Stimulated activated CD4-positive, alpha-beta T cell treated with anti-CD3 and anti-CD28 coated beads, Interleukin-12 subunit alpha, Interleukin-12 subunit beta, amount 100 ng/mL, for 24 hours (primary cell): ENCODE results near the gene SMCHD1.
"Not testable (repeated sequence)": the region's sequence is repeated elsewhere in the genome, so short reads cannot be mapped to it uniquely, and the experiment has no call there.

ENCODE experiments used
- DNase-seq, 2 experiments: peaks; one replicate each; pipeline ENCODE4 v3.0.0-alpha.2; 2020; ENCODE audit warnings: low read depth in 2 of 2

Gene SMCHD1

DNA sequence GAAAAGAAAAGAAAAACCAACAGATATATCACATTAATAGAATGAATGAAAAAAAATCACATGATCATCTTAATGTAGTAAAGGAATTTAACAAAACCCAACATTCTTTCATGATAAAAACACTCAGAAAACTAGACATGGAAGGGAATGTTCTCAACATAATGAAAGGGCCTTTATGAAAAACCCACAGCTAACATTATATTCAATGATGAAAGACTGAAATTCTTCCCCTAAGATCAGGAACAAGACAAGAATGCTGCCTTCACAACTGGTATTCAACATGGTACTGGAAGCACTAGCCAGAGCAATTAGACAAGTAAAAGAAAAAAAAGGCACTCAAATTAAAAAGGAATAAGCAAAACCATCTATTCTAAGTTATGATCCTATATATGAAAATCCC is 162.8 kb downstream of the SMCHD1 start:
- no peak for DNase-seq

DNA sequence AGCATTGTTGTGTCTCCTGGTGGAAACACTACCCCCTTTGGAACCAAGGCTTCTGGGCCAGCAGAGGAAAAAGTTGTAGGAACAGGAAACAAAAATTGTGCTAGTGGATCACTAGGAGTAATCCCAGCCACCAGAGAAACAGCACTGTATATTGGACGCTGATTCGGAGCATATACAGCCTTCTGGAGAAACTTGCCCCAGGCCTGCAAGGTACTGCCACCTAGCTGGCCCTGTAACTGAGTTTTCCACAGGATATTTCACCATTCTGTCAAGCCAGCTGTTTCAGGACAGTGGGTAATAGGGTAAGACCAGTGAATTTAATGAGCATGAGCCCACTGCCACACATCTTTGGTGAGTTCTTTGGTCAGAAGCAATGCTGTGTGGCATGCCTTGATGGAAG is 166.2 kb downstream of the SMCHD1 start:
- DNase-seq, result no peak

DNA sequence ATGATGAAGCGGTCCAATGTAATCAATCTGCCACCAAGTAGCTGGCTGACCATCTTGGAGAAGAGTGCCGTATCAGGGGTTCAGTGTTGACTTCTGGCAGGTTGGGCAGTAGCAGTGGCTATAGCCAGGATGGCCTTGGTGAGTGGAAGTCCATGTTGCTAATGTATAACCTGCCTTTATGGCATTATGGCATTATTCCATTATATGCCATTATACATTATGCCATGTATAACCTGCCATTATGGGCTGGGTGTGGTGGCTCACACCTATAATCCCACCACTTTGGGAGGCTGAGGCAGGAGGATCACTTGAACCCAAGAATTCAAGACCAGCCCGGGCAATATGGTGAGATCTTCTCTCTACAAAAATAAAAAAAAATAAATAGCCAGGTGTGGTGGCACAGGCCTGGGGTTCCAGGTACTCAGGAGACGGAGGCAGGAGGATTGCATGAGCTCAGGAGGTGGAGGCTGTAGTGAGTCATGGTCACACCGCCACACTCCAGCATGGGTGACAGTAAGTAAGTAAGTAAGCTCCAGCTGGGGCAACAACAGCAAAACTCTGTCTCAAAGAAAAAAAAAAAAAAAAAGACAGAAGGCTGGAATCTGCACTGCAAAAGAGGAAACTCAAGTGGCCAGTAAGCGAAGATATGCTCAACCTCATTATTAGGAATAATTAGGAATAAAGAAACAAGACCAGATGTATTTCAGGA is 166.8 kb downstream of the SMCHD1 start:
- DNase-seq, result no peak

DNA sequence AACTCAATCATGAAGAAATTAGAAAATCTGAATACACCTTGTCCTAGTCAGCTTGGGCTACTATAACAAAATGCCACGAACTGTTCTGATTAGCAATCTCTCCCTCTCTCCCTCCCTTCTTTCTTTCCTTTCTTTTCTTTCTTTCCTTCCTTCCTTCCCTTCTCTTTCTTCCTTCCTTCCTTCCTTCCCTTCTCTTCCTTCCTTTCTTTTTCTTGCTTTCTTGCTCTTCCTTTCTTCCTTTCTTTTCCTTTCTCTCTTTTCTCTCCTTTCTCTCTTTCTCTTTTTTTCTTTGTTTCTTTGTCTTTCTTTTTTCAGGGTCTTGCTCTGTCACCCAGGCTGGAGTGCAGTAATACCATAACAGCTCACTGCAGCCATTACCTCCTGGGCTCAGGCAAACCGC is 167.7 kb downstream of the SMCHD1 start:
- DNase-seq, result no peak

DNA sequence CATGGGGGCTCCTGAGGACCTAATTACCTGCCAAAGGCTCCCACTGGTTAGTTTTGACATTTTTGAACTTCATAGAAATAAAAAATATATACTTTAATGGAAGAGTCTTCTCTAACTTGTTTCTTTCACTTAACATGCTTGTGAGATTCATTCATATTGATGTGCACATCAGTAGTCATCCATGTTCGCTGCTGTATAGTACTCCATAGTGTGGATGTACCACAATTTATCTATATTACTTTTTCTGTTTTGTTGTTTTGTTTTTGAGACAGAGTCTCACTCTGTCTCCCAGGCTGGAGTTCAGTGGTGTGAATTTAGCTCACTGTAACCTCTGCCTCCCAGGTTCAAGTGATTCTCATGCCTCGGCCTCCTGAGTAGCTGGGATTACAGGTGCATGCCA is 168.4 kb downstream of the SMCHD1 start:
- DNase-seq, result no peak

DNA sequence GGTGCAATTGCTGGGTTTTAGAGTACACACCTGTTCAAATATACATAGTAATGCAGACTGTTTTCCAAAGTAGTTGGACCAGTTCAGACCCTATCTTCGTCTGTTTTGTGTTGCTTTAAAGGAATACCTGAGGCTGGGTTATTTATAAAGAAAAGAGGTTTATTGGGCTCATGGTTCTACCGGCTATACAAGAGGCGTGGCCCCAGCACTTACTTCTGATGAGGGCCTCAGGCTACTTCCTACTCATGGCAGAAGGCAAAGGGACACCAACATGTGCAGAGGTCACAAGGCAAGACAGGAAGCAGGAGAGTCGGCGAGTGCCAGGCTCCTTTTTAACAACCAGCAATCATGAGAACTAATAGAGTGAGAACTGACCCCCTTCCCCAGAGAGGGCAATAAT is 169.3 kb downstream of the SMCHD1 start:
- no peak for DNase-seq

DNA sequence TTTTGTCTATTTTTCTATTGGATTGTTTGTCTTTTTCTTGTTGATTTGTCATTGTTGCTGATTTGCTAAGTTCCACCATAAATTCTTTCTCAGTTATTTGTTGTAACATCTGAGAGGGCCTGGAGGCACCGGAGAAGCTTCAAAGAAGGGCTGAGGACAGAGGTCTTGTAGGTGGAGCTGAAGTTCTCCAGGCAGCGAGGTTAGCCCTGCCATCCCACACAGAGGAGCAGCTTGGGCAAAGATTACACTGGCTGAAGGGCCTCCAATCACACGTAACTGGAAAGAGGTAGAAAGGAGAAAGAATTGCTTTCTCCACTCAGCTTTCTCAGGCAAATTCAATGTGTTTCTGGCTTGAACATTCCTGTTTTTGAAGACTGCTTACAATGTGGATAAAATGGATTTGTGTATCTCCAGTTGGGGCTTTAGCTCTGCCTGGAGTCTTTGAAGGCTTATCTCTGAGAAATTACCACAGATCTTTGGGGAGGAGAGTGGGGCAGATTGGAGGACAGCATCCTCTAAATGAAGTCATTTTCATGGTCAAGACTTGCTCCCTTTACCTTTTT is 170.2 kb downstream of the SMCHD1 start:
- DNase-seq, result no peak

DNA sequence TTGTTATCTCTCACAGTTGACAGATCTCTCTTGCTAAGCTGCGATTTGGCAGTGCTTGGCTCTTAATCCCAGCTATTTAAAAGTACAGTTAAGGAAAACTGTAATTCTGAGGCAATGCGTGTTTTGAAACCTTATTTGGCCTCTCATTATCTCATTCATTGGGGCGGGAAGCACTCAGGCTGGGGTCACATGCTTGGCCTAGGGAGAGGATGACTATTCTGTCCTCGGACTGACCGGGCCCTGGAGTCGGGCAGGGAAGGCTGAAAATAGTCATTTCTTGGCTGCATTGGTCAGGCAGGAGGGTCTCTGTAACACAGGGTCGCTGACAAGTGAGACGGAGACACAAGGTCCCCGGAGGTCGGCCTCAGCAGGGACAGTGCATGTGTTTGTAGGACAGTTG is 171.1 kb downstream of the SMCHD1 start:
- DNase-seq, result no peak

DNA sequence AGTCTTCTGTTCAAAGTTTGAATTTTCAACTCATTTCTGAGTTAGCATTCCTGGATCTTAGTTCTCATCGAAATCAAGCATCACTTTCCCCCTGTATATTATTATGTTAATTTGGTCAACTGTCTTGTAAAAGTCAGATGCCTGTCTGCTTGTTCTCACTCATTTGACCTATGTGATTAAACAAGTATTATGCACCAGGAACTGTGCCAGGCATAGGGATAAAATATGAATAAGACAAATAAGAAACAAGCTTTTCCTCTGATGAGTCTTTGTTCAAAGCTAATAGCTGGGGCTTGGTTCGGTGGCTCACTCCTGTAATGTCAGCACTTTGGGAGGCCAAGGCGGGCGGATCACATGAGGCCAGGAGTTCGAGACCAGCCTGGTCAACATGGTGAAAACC is 171.5 kb downstream of the SMCHD1 start:
- DNase-seq, result no peak

DNA sequence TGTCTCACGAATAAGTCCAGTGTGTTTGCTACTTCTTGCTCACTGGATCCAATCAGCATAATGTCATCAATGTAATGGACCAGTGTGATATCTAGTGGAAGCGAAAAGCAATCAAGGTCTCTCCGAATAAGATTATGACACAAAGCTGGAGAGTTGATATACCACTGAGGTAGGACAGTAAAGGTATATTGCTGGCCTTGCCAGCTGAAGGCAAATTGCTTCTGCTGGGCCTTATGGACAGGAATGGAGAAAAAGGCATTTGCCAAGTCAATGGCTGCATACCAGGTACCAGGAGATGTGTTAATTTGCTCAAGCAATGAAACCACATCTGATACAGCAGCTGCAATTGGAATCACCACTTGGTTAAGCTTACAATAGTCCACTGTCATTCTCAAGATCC is 180.6 kb downstream of the SMCHD1 start:
- not testable (repeated sequence) for DNase-seq

DNA sequence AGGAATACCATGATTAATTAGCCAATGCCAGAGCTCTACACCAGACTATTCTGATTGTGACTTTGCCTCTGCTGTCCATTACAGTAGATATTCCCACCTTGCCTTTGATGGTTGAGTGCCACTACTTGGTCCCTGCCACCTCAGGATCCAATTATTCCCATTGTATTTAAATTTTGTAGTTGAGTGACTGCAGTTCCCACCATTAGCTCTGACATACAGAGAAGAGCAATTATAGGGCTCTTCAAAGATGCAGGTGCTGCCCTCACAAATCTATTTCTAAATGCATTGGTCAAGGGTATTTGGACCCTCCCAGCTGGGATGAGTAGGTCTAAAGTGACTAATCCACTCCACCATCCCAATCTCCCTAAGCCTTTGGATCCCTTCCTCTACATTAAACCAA is 181.8 kb downstream of the SMCHD1 start:
- DNase-seq, result not testable (repeated sequence)

DNA sequence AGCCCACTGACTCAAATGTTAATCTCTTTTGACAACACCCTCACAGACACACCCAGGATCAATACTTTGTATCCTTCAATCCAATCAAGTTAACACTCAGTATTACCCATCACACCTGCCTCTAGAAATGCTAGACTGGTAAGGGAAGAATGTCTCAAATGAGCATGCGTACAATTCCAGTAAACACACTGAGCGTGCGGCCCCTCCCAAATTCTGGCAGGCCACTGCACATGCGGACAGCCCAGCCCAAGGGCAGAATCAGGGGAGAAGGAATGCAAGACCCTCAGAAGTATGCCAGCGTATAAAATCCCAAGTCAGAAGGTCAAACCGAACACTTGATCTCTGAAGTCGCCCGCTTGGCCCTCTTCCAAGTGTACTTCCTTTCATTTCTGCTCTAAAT is 183.7 kb downstream of the SMCHD1 start:
- no peak for DNase-seq

DNA sequence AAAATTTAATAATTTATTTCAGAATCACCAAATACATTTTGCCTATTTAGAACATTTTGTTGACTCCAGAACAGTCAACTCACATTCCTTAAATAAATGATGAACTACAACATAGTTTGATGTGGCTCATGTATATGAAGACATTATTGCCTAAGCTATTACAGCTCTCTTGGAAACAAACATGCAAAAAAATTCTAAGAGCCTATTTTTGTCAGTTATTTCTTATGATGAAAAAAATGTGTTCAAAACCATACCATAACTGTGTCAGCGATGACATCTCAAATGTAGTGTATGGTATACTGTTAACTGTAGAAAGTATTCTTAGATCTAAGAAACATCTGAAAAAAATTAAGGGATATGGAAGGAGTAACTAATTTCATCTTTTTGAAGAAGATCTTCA is 185.0 kb downstream of the SMCHD1 start:
- no peak for DNase-seq

DNA sequence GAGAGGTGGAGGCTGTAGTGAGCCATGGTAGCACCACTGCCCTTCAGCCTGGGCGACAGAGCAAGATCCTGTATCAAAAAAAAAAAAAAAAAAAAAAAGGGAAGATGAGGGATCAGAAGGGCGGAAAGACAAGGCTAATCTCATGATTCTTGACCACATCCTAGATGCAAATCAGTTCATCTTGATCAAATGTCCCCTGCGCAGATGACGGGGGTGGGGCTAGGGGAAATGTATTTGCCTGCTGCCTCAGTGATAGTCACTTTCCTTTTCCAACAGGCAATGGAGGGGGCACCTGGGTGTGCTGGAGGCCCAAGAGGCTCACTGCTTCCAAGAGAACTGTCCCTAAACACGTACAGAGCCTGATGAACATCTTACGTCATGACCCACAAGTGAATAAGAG is 187.6 kb downstream of the SMCHD1 start:
- no peak for DNase-seq

DNA sequence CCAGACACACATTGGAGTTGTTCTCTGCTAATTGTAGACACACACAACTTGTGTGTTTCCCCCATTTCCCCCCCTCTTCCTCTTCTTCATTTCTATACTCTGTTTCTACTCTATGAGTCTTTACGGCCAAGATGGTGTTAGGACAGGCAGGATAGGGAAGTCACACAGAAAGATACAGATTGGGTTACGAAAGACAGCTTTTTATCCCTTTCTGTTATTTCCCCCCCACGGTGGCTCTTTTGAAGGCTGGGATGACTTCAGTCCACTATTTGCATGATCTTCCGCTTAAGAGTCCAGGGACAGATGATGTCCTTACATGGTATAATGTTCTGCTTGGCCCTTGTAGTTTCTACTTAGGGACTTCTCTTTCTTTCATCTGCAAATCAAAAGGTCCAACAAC is 189.6 kb downstream of the SMCHD1 start:
- DNase-seq, result no peak

DNA sequence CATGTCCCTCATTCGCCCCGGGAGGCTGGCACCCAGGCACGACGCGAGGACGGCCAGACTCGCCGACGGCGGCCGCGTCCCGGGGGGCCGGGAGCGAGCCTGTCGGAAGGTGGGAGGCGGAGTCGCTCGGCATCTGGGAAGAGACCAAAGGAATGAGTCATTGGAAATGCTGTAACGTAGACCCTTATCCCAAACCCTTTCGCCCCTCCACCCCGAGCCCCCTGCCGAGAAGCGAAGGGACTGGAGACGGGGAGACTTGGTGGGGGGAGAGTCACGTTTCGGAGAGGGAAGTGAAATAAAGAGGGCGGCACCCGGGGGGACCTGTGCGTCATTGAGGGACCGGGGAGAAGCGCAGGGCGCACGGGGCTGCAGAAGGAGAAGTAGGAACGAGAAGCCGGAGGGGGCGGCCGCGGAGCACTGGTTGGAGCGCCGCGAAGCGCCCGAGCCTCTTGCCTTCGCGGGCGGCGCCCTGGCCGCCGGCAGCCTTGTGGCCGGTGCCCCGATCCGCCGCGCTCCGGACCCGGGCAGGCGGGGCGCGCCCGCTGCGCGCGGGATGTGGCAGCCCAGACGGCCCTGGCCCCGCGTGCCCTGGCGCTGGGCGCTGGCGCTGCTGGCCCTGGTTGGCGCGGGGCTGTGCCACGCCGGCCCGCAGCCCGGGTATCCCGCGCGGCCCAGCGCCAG is 191.2 kb downstream of the SMCHD1 start, which contains the start of gene EMILIN2:
Gene EMILIN2 (plus strand): TSS at position 371 of the 681 bp plus-strand sequence. CDS start 183 bp downstream, at position 554.
- DNase-seq, result peak in 1 of 2 experiments; percentile 39

DNA sequence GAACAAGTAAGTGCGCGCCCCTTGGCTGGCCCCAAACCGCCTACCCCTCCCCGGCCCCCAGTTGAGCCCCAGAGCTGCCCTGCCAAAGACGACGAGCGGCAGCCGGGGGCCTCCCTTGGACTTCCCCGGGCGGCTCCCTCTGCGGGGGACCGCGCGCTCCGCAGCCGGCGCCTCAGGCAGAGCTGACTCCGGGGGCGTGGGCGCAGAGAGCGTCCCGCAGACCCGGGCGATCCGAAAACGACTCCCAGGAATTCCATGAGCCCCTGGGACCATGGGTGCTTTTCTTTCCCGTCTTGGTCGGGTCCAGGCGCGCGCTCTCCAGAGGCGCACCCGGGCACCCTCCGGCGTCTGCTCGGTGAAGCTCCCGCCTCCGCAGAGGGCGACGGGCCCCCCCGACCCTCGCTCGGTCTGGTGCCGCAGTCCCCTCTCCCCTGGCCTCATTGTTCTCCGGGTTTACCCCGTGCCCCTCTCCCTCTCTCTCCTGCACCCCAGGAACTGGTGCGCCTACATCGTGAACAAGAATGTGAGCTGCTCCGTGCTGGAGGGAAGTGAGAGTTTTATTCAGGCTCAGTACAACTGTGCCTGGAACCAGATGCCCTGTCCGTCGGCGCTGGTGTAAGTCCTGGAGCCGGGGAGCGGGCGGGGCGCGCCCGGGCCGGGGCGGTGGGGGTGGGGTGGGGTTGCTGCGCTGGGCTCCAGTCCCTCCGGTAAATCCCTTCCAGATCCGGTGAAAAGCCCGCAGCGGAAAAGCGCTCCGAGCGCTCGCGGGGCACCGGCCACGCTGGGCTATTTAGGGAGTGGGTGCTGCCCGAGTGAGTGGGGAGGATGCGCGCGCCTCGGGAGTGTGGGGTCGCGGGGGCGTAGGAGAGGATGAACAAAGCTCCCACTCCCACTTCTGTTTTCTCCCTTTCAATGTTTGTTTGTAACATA is 192.1 kb downstream of the SMCHD1 start:
- peak in 1 of 2 experiments; percentile 29 for DNase-seq

DNA sequence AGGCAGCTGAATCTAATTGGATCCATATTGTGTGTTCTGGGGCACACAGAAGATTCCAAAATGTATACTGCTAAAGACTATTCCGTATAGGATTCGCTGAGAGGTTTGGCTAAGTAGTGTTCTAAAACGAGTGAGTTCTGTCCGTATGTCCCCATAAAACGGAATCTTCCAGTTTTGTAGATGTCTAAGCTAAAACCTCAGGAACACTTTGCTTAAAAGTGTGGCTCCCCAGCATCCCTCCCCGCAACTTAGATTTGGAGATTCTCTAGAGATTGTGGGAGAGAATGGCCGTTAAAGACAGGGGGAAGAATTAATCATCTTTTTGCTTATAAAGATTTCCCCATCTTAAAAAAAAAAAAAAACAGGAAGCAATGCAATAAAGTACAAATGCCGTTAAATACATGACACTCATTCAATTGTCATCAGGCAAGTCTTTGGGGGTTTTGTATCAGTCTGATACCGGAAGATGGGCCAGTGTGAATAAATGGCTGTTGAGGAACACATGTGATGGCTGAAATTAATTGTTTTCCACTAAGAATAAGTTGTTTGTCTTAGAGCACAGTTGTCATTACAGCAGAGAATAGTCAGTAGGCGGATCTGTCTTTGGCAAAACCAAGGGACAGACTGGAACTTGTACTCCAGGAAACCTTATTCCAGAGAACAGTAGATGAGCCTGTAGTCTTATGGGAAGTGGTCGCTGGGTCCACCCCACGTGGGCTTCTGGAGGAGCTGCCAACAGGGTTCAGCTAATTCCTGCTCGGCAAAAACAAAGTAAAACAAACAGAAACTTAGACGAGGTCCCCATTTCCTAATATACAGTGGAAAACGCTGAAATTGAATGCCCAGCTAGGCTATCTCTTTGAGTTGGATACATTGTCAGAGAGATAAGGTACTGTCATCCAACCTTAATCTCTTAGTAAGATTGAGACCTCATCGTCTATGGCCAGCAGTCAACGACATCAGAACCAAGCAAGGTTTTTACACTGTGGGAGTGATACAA is 193.0 kb downstream of the SMCHD1 start:
- no peak for DNase-seq

DNA sequence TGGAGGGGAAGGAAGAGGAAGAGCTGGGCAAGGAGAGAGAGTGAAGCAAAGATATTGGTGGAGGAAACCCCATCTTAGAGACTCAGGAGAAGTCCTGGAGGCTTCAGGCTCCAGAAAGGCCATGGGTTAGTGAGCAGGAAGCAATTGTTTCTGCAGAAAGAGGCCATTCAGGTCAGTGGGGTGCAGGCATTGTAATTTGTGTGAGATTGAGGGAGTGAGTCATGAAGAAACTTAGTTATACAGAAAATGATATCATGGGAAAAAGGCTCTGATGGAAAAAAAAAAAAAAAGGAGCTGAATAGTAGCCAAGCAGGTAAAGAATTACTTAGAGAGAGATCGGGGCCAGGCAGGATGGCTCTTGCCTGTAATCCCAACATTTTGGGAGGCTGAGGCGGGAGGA is 195.3 kb downstream of the SMCHD1 start:
- DNase-seq, result no peak

DNA sequence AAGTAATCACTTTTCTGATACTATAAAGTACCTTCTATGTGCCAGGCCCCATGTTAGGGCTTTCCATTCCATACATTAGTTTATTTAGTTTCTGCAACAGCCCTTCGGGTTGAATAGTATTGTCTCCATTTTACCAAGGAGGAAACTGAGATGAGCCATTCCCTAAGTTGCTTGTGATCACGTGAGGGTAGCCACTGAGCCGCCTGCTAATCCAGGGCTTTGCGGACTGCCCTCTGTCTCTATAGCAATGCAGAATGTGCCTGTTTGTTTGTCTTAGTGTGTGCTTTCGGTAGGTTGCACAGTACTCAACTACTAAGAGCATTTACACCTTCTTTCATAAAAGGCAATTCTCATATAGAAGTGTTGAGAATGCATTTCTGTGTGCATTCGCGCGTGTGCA is 196.2 kb downstream of the SMCHD1 start:
- DNase-seq, result no peak

DNA sequence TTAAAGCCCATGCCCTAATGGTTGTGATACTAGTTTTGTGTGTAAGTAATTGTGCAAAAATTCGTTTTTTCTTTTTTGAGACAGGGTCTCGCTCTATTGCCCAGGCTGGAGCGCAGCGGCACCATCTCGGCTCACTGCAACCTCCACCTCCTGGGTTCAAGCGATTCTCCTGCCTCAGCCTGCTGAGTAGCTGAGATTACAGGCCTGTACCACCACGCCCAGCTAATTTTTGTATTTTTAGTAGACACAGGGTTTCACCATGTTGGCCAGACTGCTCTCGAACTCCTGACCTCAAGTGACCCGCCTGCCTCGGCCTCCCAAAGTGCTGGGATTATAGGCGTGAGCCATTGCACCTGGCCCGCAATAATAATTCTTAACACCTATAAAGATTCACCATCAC is 196.9 kb downstream of the SMCHD1 start:
- not testable (repeated sequence) for DNase-seq
